GM21717 (cell line): ENCODE results near the gene SSC5D.
"Not testable (repeated sequence)": the region's sequence is repeated elsewhere in the genome, so short reads cannot be mapped to it uniquely, and the experiment has no call there.

Experiments used
- ATAC-seq: cut with Tn5 transposase; IDR thresholded peaks from one replicate; pipeline ENCODE4 v1.9.1; 2021; ENCODE audit warnings: mild to moderate bottlenecking, moderate library complexity; ENCODE audit not compliant: unreplicated experiment

The SSC5D gene

DNA sequence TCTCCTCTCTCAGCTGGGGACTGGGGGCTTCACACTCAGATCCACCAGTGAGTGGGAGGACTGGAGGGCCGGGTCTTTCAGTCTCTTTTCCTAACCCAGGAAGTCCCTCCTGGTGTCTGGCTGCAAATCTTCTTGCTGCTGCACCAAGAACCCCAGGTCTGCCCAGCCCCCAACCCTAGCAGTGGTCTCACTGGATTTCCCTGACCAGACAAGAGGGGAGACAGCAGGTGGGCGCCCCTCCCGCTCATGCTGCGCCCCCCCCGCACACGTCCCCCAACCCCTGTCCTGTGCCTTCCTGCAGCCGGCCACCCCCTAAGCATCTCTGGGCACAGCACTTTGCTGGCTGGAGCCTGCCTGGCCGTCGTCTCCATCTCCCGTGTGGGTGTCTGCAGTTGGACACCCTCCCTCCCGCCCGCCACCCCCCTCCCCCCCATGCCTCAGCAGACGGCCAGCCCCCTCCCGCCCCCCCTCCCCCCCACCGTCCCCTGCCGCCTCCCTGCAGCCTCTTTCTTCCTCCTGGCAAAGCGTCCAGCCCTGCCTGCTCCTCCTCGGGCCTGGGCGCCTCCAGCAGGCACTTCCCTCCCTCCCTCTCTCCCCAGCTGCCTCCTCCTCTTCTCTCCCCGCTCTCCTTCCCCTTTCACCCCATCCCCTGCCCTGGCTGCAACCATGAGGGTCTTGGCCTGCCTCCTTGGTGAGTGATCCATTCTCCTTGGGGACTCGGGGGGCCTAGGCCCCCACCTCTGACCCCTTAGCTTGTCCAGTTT lies at the start of gene SSC5D:
SSC5D (plus strand) TSS at position 513 of the 764 bp plus-strand sequence; CDS start at position 667, 154 bp downstream.
- ATAC-seq, result no peak

GRCh38 chr19:55439052-55439451 lies 49.2 kb upstream of the SSC5D start:
- ATAC-seq, result no peak

GRCh38 chr19:55440411-55441105 lies 47.7 kb upstream of the SSC5D start:
- ATAC-seq, result no peak

DNA sequence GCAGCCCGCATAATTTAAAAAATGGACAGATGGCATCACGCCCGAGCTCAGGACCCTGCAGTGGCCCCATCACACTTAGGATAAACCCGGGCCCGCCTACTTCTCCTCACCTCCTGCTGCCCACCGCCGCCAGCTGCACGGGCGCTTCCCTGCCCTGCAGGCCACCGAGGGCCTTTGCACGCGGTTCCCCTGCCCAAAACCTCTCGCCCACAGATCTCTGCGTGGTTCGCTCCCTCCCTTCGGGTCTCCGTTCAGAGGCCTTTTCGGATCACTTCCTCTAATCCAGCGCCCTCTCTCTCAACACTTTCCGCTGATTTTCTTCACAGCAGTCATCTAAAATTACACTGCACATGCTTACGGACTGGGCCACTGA lies 46.9 kb upstream of the SSC5D start:
- ATAC-seq, result no peak

GRCh38 chr19:55441692-55442321 lies 46.4 kb upstream of the SSC5D start:
- no peak for ATAC-seq

DNA sequence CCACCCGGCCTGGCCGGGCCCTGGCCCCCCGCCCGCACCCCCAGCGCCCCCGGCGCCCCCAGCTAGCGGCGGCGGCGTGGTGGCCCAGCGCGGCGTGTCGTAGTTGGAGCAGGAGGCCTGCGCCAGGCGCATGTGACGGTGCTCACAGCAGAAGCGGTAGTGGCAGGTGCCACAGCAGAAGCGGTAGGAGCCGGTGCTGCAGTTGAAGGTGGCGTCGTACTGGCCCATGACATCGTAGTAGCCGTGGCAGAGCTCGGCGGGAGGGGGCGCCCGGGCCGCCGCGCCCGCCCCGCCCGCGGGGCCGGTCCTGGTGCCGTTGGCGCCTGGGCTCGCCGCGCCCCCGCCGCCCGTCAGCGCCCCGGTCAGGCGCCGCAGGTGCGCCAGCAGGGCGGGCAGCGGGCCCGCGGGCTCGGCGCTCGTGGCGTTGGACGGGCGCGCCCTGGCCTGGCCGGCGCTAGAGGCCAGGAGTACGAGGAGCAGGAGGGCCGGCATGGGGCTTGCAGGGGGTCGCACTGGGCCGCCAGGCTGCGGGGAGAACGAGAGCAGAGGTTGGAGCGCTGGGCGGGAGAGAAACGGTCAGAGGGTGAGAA lies 45.8 kb upstream of the SSC5D start:
- no peak for ATAC-seq

GRCh38 chr19:55443045-55443823 lies 45.0 kb upstream of the SSC5D start, which contains the start of gene SHISA7:
Gene SHISA7 (minus strand): TSS chr19:55443300. CDS start chr19:55442863, 437 bp downstream.
- ATAC-seq, result no peak

DNA sequence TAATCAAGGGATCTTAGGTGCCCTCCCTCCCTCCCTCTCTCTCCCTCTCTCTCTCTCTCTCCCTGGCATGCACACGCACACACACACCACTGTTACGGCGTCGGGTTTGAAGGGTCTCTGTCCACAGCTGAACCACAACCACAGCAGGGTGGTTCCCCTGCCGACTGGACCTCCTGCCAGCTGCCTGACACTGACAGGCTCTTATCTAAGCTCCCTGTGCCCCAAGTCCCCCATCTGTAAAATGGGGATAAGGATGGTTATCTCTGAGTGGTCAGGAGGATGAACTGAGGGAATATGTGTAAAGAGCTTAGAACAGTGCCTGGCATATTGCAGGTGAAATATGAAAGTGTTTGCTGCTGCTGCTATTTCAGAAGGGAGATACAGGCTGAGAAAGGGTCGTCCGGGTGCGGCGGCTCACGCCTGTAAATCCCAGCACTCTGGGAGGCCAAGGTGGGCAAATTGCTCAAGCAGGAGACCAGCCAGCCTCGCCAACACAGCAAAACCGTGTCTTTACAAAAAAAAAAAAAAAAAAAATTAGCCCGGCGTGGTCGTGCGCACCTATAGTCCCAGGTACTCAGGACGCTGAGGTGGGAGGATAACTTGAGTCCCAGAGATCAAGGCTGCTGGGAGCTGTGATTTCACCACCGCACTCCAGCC lies 44.3 kb upstream of the SSC5D start:
- no peak for ATAC-seq

GRCh38 chr19:55444646-55445045 lies 43.6 kb upstream of the SSC5D start:
- ATAC-seq, result no peak

GRCh38 chr19:55446060-55446459 lies 42.2 kb upstream of the SSC5D start:
- no peak for ATAC-seq

DNA sequence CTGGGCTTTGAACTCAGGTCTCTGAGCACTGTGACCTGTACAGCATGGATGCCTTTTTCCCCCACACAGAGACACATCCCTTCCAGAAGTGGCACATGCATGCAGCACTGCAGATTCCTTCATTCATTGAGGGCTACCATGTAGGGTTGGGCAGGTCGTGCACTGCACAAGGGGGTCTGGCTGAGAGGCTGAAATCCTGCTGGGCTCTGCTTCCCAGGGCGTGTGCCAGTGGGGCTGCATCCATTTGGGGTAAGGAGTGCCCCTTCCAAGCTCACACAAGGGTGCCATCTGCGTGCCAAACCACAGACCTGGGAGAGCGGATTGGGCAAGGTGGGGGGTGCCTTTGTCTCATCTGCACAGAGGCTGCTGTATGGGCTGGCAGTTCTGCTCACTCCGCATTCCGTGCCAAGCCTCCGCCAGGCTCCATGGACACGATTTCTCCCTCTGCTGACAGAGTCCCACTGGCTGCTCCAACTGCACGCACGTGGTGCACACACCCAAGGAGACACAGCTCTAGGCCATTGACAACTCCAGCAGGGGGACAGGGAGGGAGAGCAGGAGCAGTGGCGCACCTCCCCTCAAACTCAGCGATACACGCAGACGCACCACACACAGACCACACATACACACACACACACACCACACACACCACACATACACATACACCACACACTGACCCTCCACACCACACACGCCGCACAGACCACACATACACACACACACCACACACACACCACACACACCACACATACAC lies 40.6 kb upstream of the SSC5D start:
- ATAC-seq, result no peak

GRCh38 chr19:55448175-55448490 lies 40.1 kb upstream of the SSC5D start:
- not testable (repeated sequence) for ATAC-seq

- no peak for ATAC-seq
These were observed 38.8 kb upstream of the SSC5D start for GRCh38 chr19:55449469-55449868.

DNA sequence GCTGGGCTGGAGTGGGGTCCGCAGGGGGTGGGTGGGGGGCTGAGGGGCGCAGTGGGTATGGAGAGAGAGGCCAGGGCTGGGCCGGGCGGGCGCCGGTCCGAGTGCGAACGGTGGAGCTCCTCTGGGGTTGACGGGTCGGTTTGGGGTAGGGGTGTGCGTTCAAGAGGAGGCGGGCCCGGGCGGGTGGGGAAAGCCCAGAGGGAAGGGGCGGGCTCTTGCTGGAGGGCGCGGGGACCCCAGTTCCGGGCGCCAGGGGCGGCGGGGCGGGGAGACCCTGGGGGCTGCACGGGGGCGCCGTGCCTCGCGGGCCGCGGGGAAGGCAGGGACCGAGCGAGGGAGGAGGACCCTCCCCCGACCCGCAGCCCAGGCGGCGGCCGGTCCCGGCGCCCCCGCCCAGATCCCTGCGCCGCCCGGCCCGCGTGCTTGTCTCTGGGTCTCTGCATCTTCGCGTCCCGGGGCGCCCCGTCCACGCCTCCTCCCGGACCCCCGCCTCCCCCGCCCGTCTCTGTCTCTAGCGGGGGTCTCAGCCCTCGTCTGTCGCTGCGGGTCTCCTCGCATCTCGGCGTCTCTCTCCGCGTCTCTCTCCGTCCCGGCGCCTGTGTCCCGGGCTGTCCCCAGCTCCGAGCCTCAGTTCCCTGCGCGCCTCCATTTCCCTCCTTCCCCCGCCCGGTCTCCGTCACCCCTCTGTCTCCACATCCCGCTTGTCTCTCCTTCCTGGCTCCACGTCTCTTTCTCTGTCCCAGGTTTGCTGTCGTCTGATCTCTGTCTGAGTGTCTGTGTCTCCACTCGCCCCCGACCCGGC lies 36.9 kb upstream of the SSC5D start:
- ATAC-seq, result no peak

DNA sequence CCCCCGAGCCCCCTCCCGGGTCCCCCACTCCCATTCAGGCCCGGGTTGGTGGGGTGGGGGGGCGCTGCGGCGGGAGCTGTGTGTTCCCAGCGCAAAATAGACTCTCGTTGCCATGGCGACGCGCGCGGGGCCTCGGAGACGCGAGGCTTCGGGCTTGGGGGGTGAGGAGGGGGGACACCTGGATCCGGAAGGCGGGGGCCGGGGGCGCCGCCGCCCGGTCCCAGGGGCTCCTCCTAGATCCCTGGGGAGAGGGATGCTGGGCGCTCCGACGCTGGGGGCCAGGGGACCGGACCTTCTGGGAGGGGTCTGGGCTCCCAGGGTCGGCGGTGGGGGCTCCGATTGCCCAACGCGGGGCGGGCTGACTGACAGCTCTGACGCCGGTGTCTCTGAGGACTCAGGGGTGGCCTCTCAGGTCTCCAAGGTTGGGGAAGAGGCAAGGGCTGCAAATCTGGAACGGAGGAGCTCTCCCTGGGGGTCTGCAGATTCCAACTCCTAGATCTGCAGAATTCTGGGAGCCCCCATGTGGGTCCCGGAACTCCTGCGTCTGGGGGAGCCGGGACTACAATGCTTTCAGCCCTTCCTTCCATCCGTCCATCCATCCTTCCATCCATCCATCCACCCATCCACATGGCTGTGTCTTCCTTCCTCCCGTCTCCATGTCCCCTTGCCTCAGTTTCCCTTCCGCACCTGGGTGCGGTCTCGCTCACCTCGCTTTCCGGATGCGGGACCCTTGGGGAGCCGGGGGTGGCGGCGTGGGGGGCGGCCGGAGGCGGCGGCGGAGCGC lies 36.1 kb upstream of the SSC5D start:
- ATAC-seq, result no peak

GRCh38 chr19:55452749-55453346 lies 35.4 kb upstream of the SSC5D start:
- ATAC-seq, result no peak

- no peak for ATAC-seq
These were observed 34.5 kb upstream of the SSC5D start for GRCh38 chr19:55453511-55454260.
